ENCODE results near the gene TPRA1. TPM values are rescaled to one million over a fixed set of nuclear protein-coding genes. Genes with fewer than 3 reads are reported as not detected.
A peak's percentile ranks its signal among the peaks of the same experiment; 100 is the strongest.

TPRA1 gene
- total RNA-seq, 1 experiment from 2014 or later, result 38.1 TPM

GRCh38 chr3:127572186-127572585 is 18.3 kb downstream of the TPRA1 start:
- Histone ChIP-seq H3K4me3 (ENCODE audit: insufficient read depth, low read depth, low read length) (no peak overlapping the region), H3K36me3 (replicated peaks; ENCODE audit: control insufficient read depth, insufficient read depth, low read length) (peaks cover 17% of the 10 kb centered on the region), H3K27me3 (ENCODE audit: control insufficient read depth, insufficient read depth, low read length) (no peaks in the 10 kb centered on the region)
- DNase-seq, result no peak

GRCh38 chr3:127570520-127570919 is 20.0 kb downstream of the TPRA1 start:
- DNase-seq, result no peak
- Histone ChIP-seq H3K27me3 (ENCODE audit: control insufficient read depth, insufficient read depth, low read length) (no peaks in the 10 kb centered on the region), H3K36me3 (replicated peaks; ENCODE audit: control insufficient read depth, insufficient read depth, low read length) (peaks cover 17% of the 10 kb centered on the region), H3K4me3 (ENCODE audit: insufficient read depth, low read depth, low read length) (no peak overlapping the region)

GRCh38 chr3:127569160-127569559 is 21.4 kb downstream of the TPRA1 start:
- Histone ChIP-seq H3K4me3 (ENCODE audit: insufficient read depth, low read depth, low read length) (no peak overlapping the region), H3K27me3 (ENCODE audit: control insufficient read depth, insufficient read depth, low read length) (no peaks in the 10 kb centered on the region), H3K36me3 (replicated peaks; ENCODE audit: control insufficient read depth, insufficient read depth, low read length) (peaks cover 10% of the 10 kb centered on the region)
- DNase-seq, result no peak

- peaks cover 10% of the 10 kb centered on the region for H3K36me3 ChIP-seq (replicated peaks; ENCODE audit: control insufficient read depth, insufficient read depth, low read length)
- H3K27me3 ChIP-seq (ENCODE audit: control insufficient read depth, insufficient read depth, low read length), result no peaks in the 10 kb centered on the region
- H3K4me3 ChIP-seq (ENCODE audit: insufficient read depth, low read depth, low read length), result no peak overlapping the region
- DNase-seq, result no peak
Measured at GRCh38 chr3:127568586-127568985, 21.9 kb downstream of the TPRA1 start.

- Histone ChIP-seq H3K4me3 (ENCODE audit: insufficient read depth, low read depth, low read length) (no peak overlapping the region), H3K27me3 (ENCODE audit: control insufficient read depth, insufficient read depth, low read length) (no peaks in the 10 kb centered on the region), H3K36me3 (replicated peaks; ENCODE audit: control insufficient read depth, insufficient read depth, low read length) (peaks cover 5% of the 10 kb centered on the region)
- DNase-seq, result no peak
Measured at GRCh38 chr3:127566833-127567232, 23.7 kb downstream of the TPRA1 start.

GRCh38 chr3:127565711-127566110 is 24.8 kb downstream of the TPRA1 start:
- no peaks in the 10 kb centered on the region for H3K27me3 ChIP-seq (ENCODE audit: control insufficient read depth, insufficient read depth, low read length)
- peaks cover 4% of the 10 kb centered on the region for H3K36me3 ChIP-seq (replicated peaks; ENCODE audit: control insufficient read depth, insufficient read depth, low read length)
- no peak overlapping the region for H3K4me3 ChIP-seq (ENCODE audit: insufficient read depth, low read depth, low read length)
- no peak for DNase-seq

- DNase-seq, result no peak
Measured at GRCh38 chr3:127560051-127560787, 30.3 kb downstream of the TPRA1 start.

GRCh38 chr3:127556565-127556964 is 34.0 kb downstream of the TPRA1 start:
- peak; percentile 82 for DNase-seq
- Histone ChIP-seq H3K27me3 (ENCODE audit: control insufficient read depth, insufficient read depth, low read length) (no peaks in the 10 kb centered on the region), H3K4me3 (ENCODE audit: insufficient read depth, low read depth, low read length) (no peak overlapping the region), H3K36me3 (replicated peaks; ENCODE audit: control insufficient read depth, insufficient read depth, low read length) (no peaks in the 10 kb centered on the region)

More at GRCh38 chr3:127560051-127560787, 30.3 kb downstream of the TPRA1 start:
- H3K4me3 ChIP-seq (ENCODE audit: insufficient read depth, low read depth, low read length), result no peak overlapping the region
- H3K27me3 ChIP-seq (ENCODE audit: control insufficient read depth, insufficient read depth, low read length), result no peaks in the 10 kb centered on the region
- H3K36me3 ChIP-seq (replicated peaks; ENCODE audit: control insufficient read depth, insufficient read depth, low read length), result no peaks in the 10 kb centered on the region

- no peaks in the 10 kb centered on the region for H3K36me3 ChIP-seq (replicated peaks; ENCODE audit: control insufficient read depth, insufficient read depth, low read length)
- no peak for DNase-seq
- no peaks in the 10 kb centered on the region for H3K27me3 ChIP-seq (ENCODE audit: control insufficient read depth, insufficient read depth, low read length)
- no peak overlapping the region for H3K4me3 ChIP-seq (ENCODE audit: insufficient read depth, low read depth, low read length)
Measured at GRCh38 chr3:127555108-127555507, 35.4 kb downstream of the TPRA1 start.

- no peaks in the 10 kb centered on the region for H3K27me3 ChIP-seq (ENCODE audit: control insufficient read depth, insufficient read depth, low read length)
- H3K4me3 ChIP-seq (ENCODE audit: insufficient read depth, low read depth, low read length), result no peak overlapping the region
- peak; percentile 39 for DNase-seq
- no peaks in the 10 kb centered on the region for H3K36me3 ChIP-seq (replicated peaks; ENCODE audit: control insufficient read depth, insufficient read depth, low read length)
Measured at GRCh38 chr3:127552038-127552437, 38.5 kb downstream of the TPRA1 start.

GRCh38 chr3:127551178-127551577 is 39.4 kb downstream of the TPRA1 start:
- H3K36me3 ChIP-seq (replicated peaks; ENCODE audit: control insufficient read depth, insufficient read depth, low read length), result no peaks in the 10 kb centered on the region
- 0 out of 2 replicates have a peak, but pooled peaks cover under 1% of the 10 kb centered on the region for H3K27me3 ChIP-seq (ENCODE audit: control insufficient read depth, insufficient read depth, low read length)
- peak; percentile 43 for DNase-seq
- H3K4me3 ChIP-seq (ENCODE audit: insufficient read depth, low read depth, low read length), result no peak overlapping the region

GRCh38 chr3:127550468-127551157 is 39.9 kb downstream of the TPRA1 start:
- H3K27me3 ChIP-seq (ENCODE audit: control insufficient read depth, insufficient read depth, low read length), result 0 out of 2 replicates have a peak, but pooled peaks cover 2% of the 10 kb centered on the region
- H3K36me3 ChIP-seq (replicated peaks; ENCODE audit: control insufficient read depth, insufficient read depth, low read length), result no peaks in the 10 kb centered on the region
- H3K4me3 ChIP-seq (ENCODE audit: insufficient read depth, low read depth, low read length), result no peak overlapping the region
- peak; percentile 37 for DNase-seq

- Histone ChIP-seq H3K36me3 (replicated peaks; ENCODE audit: control insufficient read depth, insufficient read depth, low read length) (no peaks in the 10 kb centered on the region), H3K27me3 (ENCODE audit: control insufficient read depth, insufficient read depth, low read length) (0 out of 2 replicates have a peak, but pooled peaks cover 2% of the 10 kb centered on the region), H3K4me3 (ENCODE audit: insufficient read depth, low read depth, low read length) (no peak overlapping the region)
Measured at GRCh38 chr3:127549826-127550467, 40.6 kb downstream of the TPRA1 start.

GRCh38 chr3:127547761-127548605 is 42.5 kb downstream of the TPRA1 start:
- Histone ChIP-seq H3K4me3 (ENCODE audit: insufficient read depth, low read depth, low read length) (peak overlapping the region; percentile 71), H3K36me3 (replicated peaks; ENCODE audit: control insufficient read depth, insufficient read depth, low read length) (no peaks in the 10 kb centered on the region), H3K27me3 (ENCODE audit: control insufficient read depth, insufficient read depth, low read length) (peaks cover 2% of the 10 kb centered on the region; the same call in 1 of the 2 replicates)
- peak; percentile 98 for DNase-seq

More at GRCh38 chr3:127549826-127550467, 40.6 kb downstream of the TPRA1 start:
- DNase-seq, result no peak

Measured in H7 (cell line).